Thoracic aorta (tissue), 2 donors: ENCODE data around the gene DCLK3. TPM values are rescaled to one million over a fixed set of nuclear protein-coding genes. Genes with fewer than 3 reads are reported as not detected.

Experiments used
- ATAC-seq: fragments of 150-250 bp; one replicate; pipeline ENCODE4 v1.8.0; 2017; ENCODE audit warnings: low read depth; ENCODE audit not compliant: insufficient number of reproducible peaks, low FRiP score
- DNase-seq: peaks from one replicate; pipeline ENCODE4 v3.0.0-alpha.2; 2020; ENCODE audit warnings: low spot score
- H3K27ac ChIP-seq, 2 donors: fragments of 200-600 bp; sonication (generic); 1 replicate in 1 of 2; 2 replicates in 1 of 2; pipeline ENCODE4 v1.5.1; 2016; ENCODE audit warnings: mild to moderate bottlenecking in 2 of 2, moderate library complexity in 2 of 2
- H3K27me3 ChIP-seq: fragments of 200-600 bp; sonication (generic); replicated peaks from 2 replicates; pipeline ENCODE4 v1.6.0; 2016; ENCODE audit warnings: mild to moderate bottlenecking; ENCODE audit not compliant: insufficient read depth
- H3K36me3 ChIP-seq: fragments of 200-600 bp; sonication (generic); one replicate; pipeline ENCODE4 v1.5.1; 2016
- H3K4me1 ChIP-seq, 2 donors: fragments of 200-600 bp; sonication (generic); 1 replicate in 1 of 2; 2 replicates in 1 of 2; pipeline versions ENCODE4 v1.5.1 to v1.6.0; 2016; ENCODE audit warnings: low read depth in 2 of 2, mild to moderate bottlenecking in 1 of 2; ENCODE audit not compliant: control insufficient read depth in 1 of 2
- H3K4me3 ChIP-seq: fragments of 200-600 bp; sonication (generic); 2 replicates; pipeline ENCODE4 v1.5.1; 2016; ENCODE audit warnings: mild to moderate bottlenecking
- H3K9me3 ChIP-seq: fragments of 200-600 bp; sonication (generic); 2 replicates; pipeline ENCODE4 v1.5.1; 2016
- total RNA-seq, 2 donors: library from RNA; depleted of rRNA; stranded (reverse); fragments of >200 nt; gene quantifications; one replicate each; pipeline versions ENCODE4 v1.1.0 to v1.2.3, GENCODE V29; 2016
- TF ChIP-seq, protein P1 (sequence below): fragments of 200-600 bp; sonication (generic); IDR thresholded peaks from one replicate; pipeline ENCODE4 v1.5.1; 2019; ENCODE audit warnings: antibody characterized with exemption

DCLK3 gene
- total RNA-seq, 2 donors from 2014 or later = 0.14 TPM; not detected in 1

DNA sequence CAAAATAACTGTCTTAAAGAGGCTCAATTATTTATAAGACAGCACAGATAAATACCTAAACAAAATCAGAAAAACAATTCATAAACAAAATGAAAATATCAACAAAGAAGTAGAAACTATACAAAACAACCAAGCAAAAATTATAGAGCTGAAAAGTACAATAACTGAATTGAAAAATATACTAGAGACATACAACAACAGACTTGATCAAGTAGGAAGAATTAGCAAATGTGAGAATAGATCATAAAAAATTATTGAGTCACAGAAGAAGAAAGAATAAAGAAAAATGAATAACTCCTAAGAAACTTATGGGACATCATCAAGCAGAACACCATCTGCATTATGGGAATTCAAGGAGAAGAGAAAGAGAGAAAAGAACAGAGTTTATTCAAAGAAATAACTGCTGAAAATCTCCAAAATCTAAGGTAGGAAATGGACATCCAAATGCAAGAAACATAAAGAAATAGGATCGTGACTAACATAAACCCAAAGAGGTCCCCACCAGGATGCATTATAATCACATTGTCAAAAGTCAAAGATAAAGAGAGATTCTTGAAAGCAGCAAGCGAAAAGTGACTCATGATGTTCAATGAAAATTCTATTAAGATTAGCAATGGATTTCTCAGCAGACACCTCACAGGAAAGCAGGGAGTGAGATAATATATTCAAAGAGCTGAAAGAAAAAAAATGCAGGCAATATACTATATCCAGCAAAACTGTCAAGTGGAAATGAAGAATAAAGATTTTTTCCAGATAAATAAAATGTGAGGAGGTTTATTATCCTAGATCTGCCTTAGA lies 85.9 kb downstream of the DCLK3 start:
- no peaks in the 10 kb centered on the region for H3K36me3 ChIP-seq
- H3K4me3 ChIP-seq = no peak overlapping the region
- no peaks in the 10 kb centered on the region for H3K4me1 ChIP-seq
- no peak overlapping the region for H3K27ac ChIP-seq
- DNase-seq (no peak), ATAC-seq (no peak)
- TF ChIP-seq, protein P1, sequence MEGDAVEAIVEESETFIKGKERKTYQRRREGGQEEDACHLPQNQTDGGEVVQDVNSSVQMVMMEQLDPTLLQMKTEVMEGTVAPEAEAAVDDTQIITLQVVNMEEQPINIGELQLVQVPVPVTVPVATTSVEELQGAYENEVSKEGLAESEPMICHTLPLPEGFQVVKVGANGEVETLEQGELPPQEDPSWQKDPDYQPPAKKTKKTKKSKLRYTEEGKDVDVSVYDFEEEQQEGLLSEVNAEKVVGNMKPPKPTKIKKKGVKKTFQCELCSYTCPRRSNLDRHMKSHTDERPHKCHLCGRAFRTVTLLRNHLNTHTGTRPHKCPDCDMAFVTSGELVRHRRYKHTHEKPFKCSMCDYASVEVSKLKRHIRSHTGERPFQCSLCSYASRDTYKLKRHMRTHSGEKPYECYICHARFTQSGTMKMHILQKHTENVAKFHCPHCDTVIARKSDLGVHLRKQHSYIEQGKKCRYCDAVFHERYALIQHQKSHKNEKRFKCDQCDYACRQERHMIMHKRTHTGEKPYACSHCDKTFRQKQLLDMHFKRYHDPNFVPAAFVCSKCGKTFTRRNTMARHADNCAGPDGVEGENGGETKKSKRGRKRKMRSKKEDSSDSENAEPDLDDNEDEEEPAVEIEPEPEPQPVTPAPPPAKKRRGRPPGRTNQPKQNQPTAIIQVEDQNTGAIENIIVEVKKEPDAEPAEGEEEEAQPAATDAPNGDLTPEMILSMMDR = no peak
- H3K9me3 ChIP-seq = peaks cover 17% of the 10 kb centered on the region
- no peaks in the 10 kb centered on the region for H3K27me3 ChIP-seq

DNA sequence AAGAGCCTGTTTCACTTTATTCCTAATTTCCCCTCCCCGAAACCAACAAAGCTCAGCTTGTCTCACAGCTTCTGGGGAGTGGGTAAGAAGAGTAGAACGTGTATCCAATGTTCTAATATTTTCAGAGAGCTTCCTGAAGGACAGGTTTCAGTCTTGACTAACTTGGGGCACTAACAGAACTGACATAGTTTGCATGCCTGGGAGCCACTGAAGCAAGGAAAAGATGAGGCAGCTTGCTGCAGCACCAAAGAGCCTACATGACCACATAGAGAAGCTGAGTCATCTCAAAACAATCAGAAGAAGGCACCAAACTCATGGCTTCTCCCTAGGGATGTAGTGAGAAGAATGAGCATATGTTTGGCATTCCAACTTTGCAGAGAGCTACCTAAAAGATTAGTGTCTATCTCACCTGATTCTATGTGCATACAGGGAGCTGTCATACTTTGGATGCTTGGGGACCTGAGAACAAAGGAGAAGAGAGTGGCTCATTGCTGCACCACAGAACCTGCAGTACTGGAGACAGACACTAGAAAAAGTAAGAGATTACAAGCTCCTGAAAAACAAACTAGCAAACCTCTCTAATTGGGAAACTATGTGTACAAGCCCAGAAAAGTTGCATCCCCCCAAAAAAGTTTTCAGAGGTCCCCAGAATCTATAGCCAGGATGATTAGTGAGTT lies 86.9 kb downstream of the DCLK3 start:
- Histone ChIP-seq H3K27me3 (no peaks in the 10 kb centered on the region), H3K4me3 (no peak overlapping the region)

GRCh38 chr3:36674816-36675215 lies 89.5 kb downstream of the DCLK3 start:
- H3K36me3 ChIP-seq = no peaks in the 10 kb centered on the region
- TF ChIP-seq, protein P1 = no peak
- H3K27ac ChIP-seq = no peak overlapping the region
- no peak overlapping the region for H3K4me3 ChIP-seq
- DNase-seq = no peak
- H3K27me3 ChIP-seq = no peaks in the 10 kb centered on the region
- no peaks in the 10 kb centered on the region for H3K4me1 ChIP-seq
- ATAC-seq = no peak
- H3K9me3 ChIP-seq = peaks cover 17% of the 10 kb centered on the region

More for the DNA sequence above, 86.9 kb downstream of the DCLK3 start:
- H3K36me3 ChIP-seq = no peaks in the 10 kb centered on the region
- H3K27ac ChIP-seq = no peak overlapping the region
- TF ChIP-seq, protein P1 = no peak
- H3K9me3 ChIP-seq = peaks cover 17% of the 10 kb centered on the region
- ATAC-seq = no peak
- no peaks in the 10 kb centered on the region for H3K4me1 ChIP-seq
- DNase-seq = no peak

DNA sequence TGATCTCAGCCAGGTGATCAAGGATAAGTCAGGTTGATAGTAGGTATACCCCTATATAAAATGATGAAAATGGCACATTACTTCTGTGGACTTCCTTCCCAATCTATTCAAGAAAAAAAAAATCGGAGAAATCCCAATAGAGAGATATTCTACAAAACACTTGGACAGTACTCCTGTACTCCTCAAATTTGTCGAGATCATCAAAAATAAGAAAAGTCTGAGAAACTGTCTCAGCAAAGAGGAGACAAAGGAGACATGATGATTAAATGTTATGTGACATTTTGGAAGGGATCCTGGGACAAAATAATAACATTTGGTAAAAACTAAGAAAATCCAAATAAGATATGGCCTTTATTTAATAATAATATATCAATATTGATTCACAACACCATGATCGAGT lies 94.6 kb downstream of the DCLK3 start:
- no peak for ATAC-seq
- no peak overlapping the region for H3K4me3 ChIP-seq
- no peaks in the 10 kb centered on the region for H3K36me3 ChIP-seq
- no peaks in the 10 kb centered on the region for H3K4me1 ChIP-seq
- DNase-seq = no peak
- TF ChIP-seq, protein P1 = no peak
- H3K27me3 ChIP-seq = no peaks in the 10 kb centered on the region
- no peak overlapping the region for H3K27ac ChIP-seq
- no peaks in the 10 kb centered on the region for H3K9me3 ChIP-seq

- H3K4me3 ChIP-seq = no peak overlapping the region
- H3K27me3 ChIP-seq = no peaks in the 10 kb centered on the region
- no peaks in the 10 kb centered on the region for H3K9me3 ChIP-seq
- ATAC-seq (no peak), DNase-seq (no peak)
- H3K4me1 ChIP-seq = no peaks in the 10 kb centered on the region
- no peaks in the 10 kb centered on the region for H3K36me3 ChIP-seq
- no peak overlapping the region for H3K27ac ChIP-seq
- TF ChIP-seq, protein P1 = no peak
Observed at GRCh38 chr3:36666166-36666565, 98.2 kb downstream of the DCLK3 start.
